Stimulated activated CD8-positive, alpha-beta memory T cell treated with anti-CD3 and anti-CD28 coated beads, Interleukin-4, amount 100 ng/mL, for 4 hours (primary cell): Measurements from ENCODE around the gene ENDOG.
"Not testable (repeated sequence)": the region's sequence is repeated elsewhere in the genome, so short reads cannot be mapped to it uniquely, and the experiment has no call there.

ENCODE experiments used
- DNase-seq, 2 donors: peaks; one replicate each; pipeline ENCODE4 v3.0.0-alpha.2; 2020; ENCODE audit warnings: low read depth in 2 of 2, low spot score in 1 of 2

Gene ENDOG

GRCh38 chr9:128860937-128861336 lies 42.6 kb downstream of the ENDOG start:
- no peak for DNase-seq

GRCh38 chr9:128861501-128861900 lies 43.2 kb downstream of the ENDOG start:
- no peak for DNase-seq

GRCh38 chr9:128862401-128862851 lies 44.1 kb downstream of the ENDOG start:
- no peak for DNase-seq

GRCh38 chr9:128863647-128864046 lies 45.3 kb downstream of the ENDOG start:
- peak; percentile 64 to 84 for DNase-seq

- no peak for DNase-seq
Measured at GRCh38 chr9:128870128-128870940, 52.0 kb downstream of the ENDOG start.

- not testable (repeated sequence) for DNase-seq
Measured at GRCh38 chr9:128870941-128871265, 52.6 kb downstream of the ENDOG start.
